Lower leg skin (tissue), 4 donors: ENCODE data around the gene SERTAD2. TPM values are rescaled to one million over a fixed set of nuclear protein-coding genes. Genes with fewer than 3 reads are reported as not detected.

Experiments
- DNase-seq, 2 donors: peaks; one replicate each; pipeline ENCODE4 v3.0.0-alpha.2; 2019; ENCODE audit warnings: low spot score in 2 of 2
- H3K4me3 ChIP-seq: fragments of 200-600 bp; sonication (generic); 2 replicates; pipeline ENCODE4 v1.5.1; 2017; ENCODE audit warnings: mild to moderate bottlenecking, low read depth; ENCODE audit not compliant: poor library complexity, severe bottlenecking
- CTCF ChIP-seq, 3 donors: fragments of 450-650 bp; IDR thresholded peaks; one replicate each; pipeline ENCODE4 v1.5.1; 2016; ENCODE audit warnings: antibody characterized with exemption in 3 of 3, mild to moderate bottlenecking in 3 of 3, moderate library complexity in 2 of 3
- POLR2A ChIP-seq, 2 donors: fragments of 450-650 bp; IDR thresholded peaks; one replicate each; pipeline ENCODE4 v1.6.1; 2016 to 2017; ENCODE audit warnings: antibody characterized with exemption in 2 of 2, mild to moderate bottlenecking in 1 of 2, moderate library complexity in 1 of 2
- WGBS, 2 donors: methylation state at CpG; one replicate each; pipeline ENCODE4 v1.1.5; 2018; 5-methylcytosine and 5-hydroxymethylcytosine counted together
- intact Hi-C: fragments of 100-400 bp; cut with DNase I; formaldehyde crosslinking; loops from one replicate; pipeline ENCODE4 v1.15.0; 2023; ENCODE audit warnings: low total_unique reads
- total RNA-seq, 4 donors: library from RNA; depleted of rRNA; stranded (reverse); fragments of >200 nt; gene quantifications; one replicate each; pipeline ENCODE4 v1.1.0, GENCODE V29; 2016

SERTAD2 gene
- total RNA-seq, 4 donors from 2014 or later, result 27.7 to 31.8 (median 30.7) TPM

GRCh38 chr2:64697297-64698176 is 43.8 kb upstream of the SERTAD2 start:
- intact Hi-C loops, result no loop called here
- H3K4me3 ChIP-seq, result no peak overlapping the region
- TF ChIP-seq CTCF (IDR thresholded peaks at IDR 0.05), result no peak
- no peak for TF ChIP-seq POLR2A (IDR thresholded peaks at IDR 0.05)
- 90 to 93% methylated on average over 6 of the region's 6 CpGs for WGBS, 2 donors
- DNase-seq, result no peak

GRCh38 chr2:64696636-64697035 is 42.9 kb upstream of the SERTAD2 start:
- no peak for DNase-seq
- no peak overlapping the region for H3K4me3 ChIP-seq
- WGBS, 2 donors, result 97 to 100% methylated on average over 1 of the region's 1 CpG
- intact Hi-C loops, result no loop called here
- no peak for TF ChIP-seq CTCF (IDR thresholded peaks at IDR 0.05)
- no peak for TF ChIP-seq POLR2A (IDR thresholded peaks at IDR 0.05)

- no peak overlapping the region for H3K4me3 ChIP-seq
- TF ChIP-seq POLR2A (IDR thresholded peaks at IDR 0.05) (no peak), CTCF (IDR thresholded peaks at IDR 0.05) (no peak)
- 71 to 75% methylated on average over 1 of the region's 1 CpG for WGBS, 2 donors
- DNase-seq, result no peak
- intact Hi-C loops, result no loop called here
These were observed 42.1 kb upstream of the SERTAD2 start for GRCh38 chr2:64695721-64696261.

- no peak for DNase-seq
- TF ChIP-seq CTCF (IDR thresholded peaks at IDR 0.05) (no peak), POLR2A (IDR thresholded peaks at IDR 0.05) (no peak)
- no peak overlapping the region for H3K4me3 ChIP-seq
- intact Hi-C loops, result no loop called here
- WGBS, 2 donors, result 67 to 71% methylated on average over 4 of the region's 4 CpGs
These were observed 38.7 kb upstream of the SERTAD2 start for GRCh38 chr2:64692401-64692800.

GRCh38 chr2:64688909-64689308 is 35.2 kb upstream of the SERTAD2 start:
- intact Hi-C loops, result loop anchor here (5.0 kb wide), 1 partner anchor 712 kb away; no protein-coding TSS in a partner anchor
- DNase-seq, result no peak
- no peak overlapping the region for H3K4me3 ChIP-seq
- TF ChIP-seq CTCF (IDR thresholded peaks at IDR 0.05) (no peak), POLR2A (IDR thresholded peaks at IDR 0.05) (no peak)
